ENCODE results near the gene CMYA5. TPM values are rescaled to one million over a fixed set of nuclear protein-coding genes. Genes with fewer than 3 reads are reported as not detected.
A peak's percentile ranks its signal among the peaks of the same experiment; 100 is the strongest.

Gene CMYA5
- total RNA-seq, 1 donor from 2014 or later = 0.44 TPM

DNA sequence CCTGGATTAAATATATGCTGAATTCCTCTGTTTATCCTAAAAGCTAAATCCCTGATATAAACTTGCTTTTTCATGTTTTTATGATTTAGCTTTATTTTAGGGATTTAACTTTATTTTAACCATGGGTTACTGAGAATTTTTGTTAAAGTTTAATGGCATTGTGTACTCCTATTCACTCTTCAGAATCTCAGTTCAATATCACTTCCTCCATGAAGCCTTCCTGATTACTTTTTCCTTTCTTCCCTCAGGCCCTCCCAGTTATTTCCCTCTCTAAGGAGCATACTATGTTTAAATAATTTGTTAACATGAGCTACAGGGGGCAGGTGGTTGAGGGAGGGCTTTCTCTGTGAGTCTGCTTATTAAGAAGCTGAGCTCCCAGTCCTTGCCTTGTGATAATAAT lies 151.5 kb downstream of the CMYA5 start:
- no peak overlapping the region for H3K4me3 Mint-ChIP-seq
- peaks cover 3% of the 10 kb centered on the region for H3K9me3 Mint-ChIP-seq
- no peak for DNase-seq (ENCODE audit: low read depth, low spot score)
- peaks cover 26% of the 10 kb centered on the region for H3K4me1 Mint-ChIP-seq
- peaks cover 7% of the 10 kb centered on the region for H3K27me3 Mint-ChIP-seq (ENCODE audit: low read depth)
- TF ChIP-seq, protein P1, sequence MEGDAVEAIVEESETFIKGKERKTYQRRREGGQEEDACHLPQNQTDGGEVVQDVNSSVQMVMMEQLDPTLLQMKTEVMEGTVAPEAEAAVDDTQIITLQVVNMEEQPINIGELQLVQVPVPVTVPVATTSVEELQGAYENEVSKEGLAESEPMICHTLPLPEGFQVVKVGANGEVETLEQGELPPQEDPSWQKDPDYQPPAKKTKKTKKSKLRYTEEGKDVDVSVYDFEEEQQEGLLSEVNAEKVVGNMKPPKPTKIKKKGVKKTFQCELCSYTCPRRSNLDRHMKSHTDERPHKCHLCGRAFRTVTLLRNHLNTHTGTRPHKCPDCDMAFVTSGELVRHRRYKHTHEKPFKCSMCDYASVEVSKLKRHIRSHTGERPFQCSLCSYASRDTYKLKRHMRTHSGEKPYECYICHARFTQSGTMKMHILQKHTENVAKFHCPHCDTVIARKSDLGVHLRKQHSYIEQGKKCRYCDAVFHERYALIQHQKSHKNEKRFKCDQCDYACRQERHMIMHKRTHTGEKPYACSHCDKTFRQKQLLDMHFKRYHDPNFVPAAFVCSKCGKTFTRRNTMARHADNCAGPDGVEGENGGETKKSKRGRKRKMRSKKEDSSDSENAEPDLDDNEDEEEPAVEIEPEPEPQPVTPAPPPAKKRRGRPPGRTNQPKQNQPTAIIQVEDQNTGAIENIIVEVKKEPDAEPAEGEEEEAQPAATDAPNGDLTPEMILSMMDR (conservative IDR thresholded peaks at IDR 0.05) = no peak
- H3K27ac Mint-ChIP-seq (ENCODE audit: unreplicated experiment) = no peak overlapping the region
- no peaks in the 10 kb centered on the region for H3K36me3 Mint-ChIP-seq (ENCODE audit: low read depth)

- Mint-ChIP-seq H3K36me3 (ENCODE audit: low read depth) (no peaks in the 10 kb centered on the region), H3K9me3 (peaks cover 3% of the 10 kb centered on the region), H3K4me3 (no peak overlapping the region), H3K27me3 (ENCODE audit: low read depth) (peaks cover 7% of the 10 kb centered on the region), H3K4me1 (peaks cover 26% of the 10 kb centered on the region), H3K27ac (ENCODE audit: unreplicated experiment) (peak overlapping the region; percentile 40)
- TF ChIP-seq, protein P1 (conservative IDR thresholded peaks at IDR 0.05) = no peak
- DNase-seq (ENCODE audit: low read depth, low spot score) = no peak
Measured at GRCh38 chr5:79842006-79842881, 152.6 kb downstream of the CMYA5 start.

GRCh38 chr5:79842991-79843390 lies 153.4 kb downstream of the CMYA5 start:
- Mint-ChIP-seq H3K4me3 (no peak overlapping the region), H3K9me3 (peaks cover 3% of the 10 kb centered on the region), H3K4me1 (peaks cover 26% of the 10 kb centered on the region), H3K27me3 (ENCODE audit: low read depth) (peaks cover 7% of the 10 kb centered on the region), H3K36me3 (ENCODE audit: low read depth) (no peaks in the 10 kb centered on the region), H3K27ac (ENCODE audit: unreplicated experiment) (peak overlapping the region; percentile 40)
- no peak for DNase-seq (ENCODE audit: low read depth, low spot score)
- TF ChIP-seq, protein P1 (conservative IDR thresholded peaks at IDR 0.05) = no peak

- Mint-ChIP-seq H3K4me3 (no peak overlapping the region), H3K27me3 (ENCODE audit: low read depth) (peaks cover 7% of the 10 kb centered on the region), H3K4me1 (peaks cover 26% of the 10 kb centered on the region), H3K36me3 (ENCODE audit: low read depth) (no peaks in the 10 kb centered on the region), H3K9me3 (peaks cover 3% of the 10 kb centered on the region), H3K27ac (ENCODE audit: unreplicated experiment) (no peak overlapping the region)
- no peak for DNase-seq (ENCODE audit: low read depth, low spot score)
- TF ChIP-seq, protein P1 (conservative IDR thresholded peaks at IDR 0.05) = no peak
Measured at GRCh38 chr5:79843450-79844388, 154.1 kb downstream of the CMYA5 start.

GRCh38 chr5:79844571-79844970 lies 154.9 kb downstream of the CMYA5 start:
- Mint-ChIP-seq H3K9me3 (peaks cover 3% of the 10 kb centered on the region), H3K36me3 (ENCODE audit: low read depth) (no peaks in the 10 kb centered on the region), H3K27ac (ENCODE audit: unreplicated experiment) (no peak overlapping the region), H3K27me3 (ENCODE audit: low read depth) (peaks cover 7% of the 10 kb centered on the region), H3K4me1 (peaks cover 26% of the 10 kb centered on the region), H3K4me3 (no peak overlapping the region)
- TF ChIP-seq, protein P1 (conservative IDR thresholded peaks at IDR 0.05) = no peak
- no peak for DNase-seq (ENCODE audit: low read depth, low spot score)

All from neural crest cell (in vitro differentiated cells).